Activated B cell treated with CpG ODN at 0.5 μM for 24 hours (primary cell): ENCODE measurements around the gene PWWP2B. TPM values are rescaled to one million over a fixed set of nuclear protein-coding genes. Genes with fewer than 3 reads are reported as not detected.

Experiments
- ATAC-seq: fragments of 200-7000 bp; cut with Tn5 transposase; one replicate; pipeline ENCODE4 v1.10.0; 2021; ENCODE audit warnings: low read depth, mild to moderate bottlenecking, moderate library complexity
- CTCF ChIA-PET: fragments of 350-600 bp; sonication (Branson Sonifier 250); formaldehyde crosslinking; loops from one replicate; lab custom pipeline; 2021; ENCODE audit warnings: antibody characterized with exemption; lab: Charles Lee
- POLR2A ChIA-PET: fragments of 350-600 bp; sonication (Branson Sonifier 250); formaldehyde crosslinking; loops from one replicate; lab custom pipeline; 2021; ENCODE audit warnings: antibody characterized with exemption; lab: Charles Lee
- DNase-seq: peaks from one replicate; pipeline ENCODE4 v3.0.0; 2022
- H3K27ac Mint-ChIP-seq: one replicate; pipeline ENCODE4 v1.8.0; 2020; ENCODE audit warnings: mixed read lengths
- H3K27me3 Mint-ChIP-seq: one replicate; pipeline ENCODE4 v1.8.0; 2021; ENCODE audit warnings: mixed read lengths
- H3K36me3 Mint-ChIP-seq: one replicate; pipeline ENCODE4 v1.8.0; 2021; ENCODE audit warnings: low read depth, mixed read lengths
- H3K4me1 Mint-ChIP-seq: one replicate; pipeline ENCODE4 v1.8.0; 2021; ENCODE audit warnings: mixed read lengths
- H3K4me3 Mint-ChIP-seq: one replicate; pipeline ENCODE4 v1.8.0; 2020; ENCODE audit warnings: mild to moderate bottlenecking, mixed read lengths
- H3K9me3 Mint-ChIP-seq: one replicate; pipeline ENCODE4 v1.8.0; 2020; ENCODE audit warnings: mixed read lengths
- CTCF ChIP-seq: fragments of 200-600 bp; IDR thresholded peaks from one replicate; pipeline ENCODE4 v1.8.0; 2022; ENCODE audit warnings: antibody characterized with exemption, mild to moderate bottlenecking
- intact Hi-C: fragments of 100-400 bp; cut with micrococcal nuclease; formaldehyde crosslinking; loops from one replicate; pipeline ENCODE4 v1.15.1; 2024
- total RNA-seq: library from RNA; stranded (reverse); gene quantifications from 2 replicates; pipeline ENCODE4 v1.2.3, GENCODE V29; 2022

PWWP2B gene
- total RNA-seq, 1 donor from 2014 or later = 13.4 TPM

- intact Hi-C loops = no loop called here
- no peaks in the 10 kb centered on the region for H3K9me3 Mint-ChIP-seq
- H3K27me3 Mint-ChIP-seq = peaks cover 7% of the 10 kb centered on the region
- H3K4me1 Mint-ChIP-seq = peaks cover 3% of the 10 kb centered on the region
- ATAC-seq (no peak), DNase-seq (no peak)
- H3K36me3 Mint-ChIP-seq = no peaks in the 10 kb centered on the region
- CTCF ChIA-PET = no interaction called here
- no peak overlapping the region for H3K27ac Mint-ChIP-seq
- TF ChIP-seq CTCF = no peak
- POLR2A ChIA-PET = no interaction called here
- no peak overlapping the region for H3K4me3 Mint-ChIP-seq
These were observed 69.0 kb downstream of the PWWP2B start for GRCh38 chr10:132465889-132466519.

DNA sequence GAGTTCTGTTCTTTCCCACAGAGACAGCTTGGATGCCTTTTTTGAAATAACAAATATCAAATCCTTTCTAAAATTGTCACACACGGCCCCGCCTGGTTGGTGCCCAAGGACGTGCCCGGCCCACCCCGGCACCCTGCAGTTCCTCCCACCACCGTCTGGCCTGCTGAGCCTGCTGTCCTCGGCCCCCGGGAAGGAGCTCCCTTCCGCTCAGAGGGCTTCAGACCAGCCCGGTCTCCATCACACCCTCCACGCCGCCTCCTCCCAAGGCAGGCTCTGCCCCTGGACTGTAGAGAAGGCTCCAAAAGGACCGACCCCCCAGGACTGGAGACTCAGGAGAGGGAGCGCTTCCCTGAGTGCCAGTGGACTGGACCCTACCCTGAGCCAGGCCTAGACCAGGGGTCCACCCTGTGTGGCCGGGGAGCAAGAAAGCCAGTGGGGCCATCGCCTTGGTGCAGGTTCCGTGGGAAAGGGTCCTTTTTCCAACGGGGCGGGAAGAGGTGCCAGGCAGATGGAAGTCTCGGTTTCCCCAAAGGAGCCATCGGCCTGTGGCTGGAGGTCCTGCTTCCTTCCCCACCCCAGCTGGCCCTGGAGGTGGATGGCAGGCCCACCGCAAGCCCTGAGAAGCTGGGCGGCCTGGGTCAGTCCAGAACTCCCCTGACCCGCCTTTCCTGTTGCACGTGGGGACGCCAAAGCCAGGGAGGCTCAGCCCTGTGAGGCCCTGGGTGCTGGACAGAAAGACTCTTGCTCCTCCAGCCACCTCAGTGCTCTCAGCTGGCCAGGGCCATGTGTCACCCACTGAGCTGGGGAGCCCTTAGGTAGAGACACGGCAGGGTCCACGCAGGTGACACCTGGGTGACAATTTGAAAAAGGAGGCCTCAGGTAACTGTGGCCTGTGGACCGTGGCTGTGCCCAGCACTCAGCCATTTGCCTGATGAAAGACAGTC lies 69.8 kb downstream of the PWWP2B start:
- peaks cover 3% of the 10 kb centered on the region for H3K4me1 Mint-ChIP-seq
- no peak for TF ChIP-seq CTCF
- no peak overlapping the region for H3K4me3 Mint-ChIP-seq
- DNase-seq = no peak
- H3K9me3 Mint-ChIP-seq = peaks cover 3% of the 10 kb centered on the region
- no peaks in the 10 kb centered on the region for H3K36me3 Mint-ChIP-seq
- intact Hi-C loops = no loop called here
- peaks cover 8% of the 10 kb centered on the region for H3K27me3 Mint-ChIP-seq
- POLR2A ChIA-PET = no interaction called here
- no peak overlapping the region for H3K27ac Mint-ChIP-seq
- ATAC-seq = no peak
- CTCF ChIA-PET = no interaction called here

Other genes starting within 250 kb of the PWWP2B start
- gene DPYSL4, start 210.3 kb upstream of the PWWP2B start, total RNA-seq = 0.53 and 0.78 TPM in 2 replicates
- 11.0 and 13.8 TPM in 2 replicates for gene STK32C, start 89.2 kb upstream of the PWWP2B start, total RNA-seq
- 9.1 and 15.2 TPM in 2 replicates for gene LRRC27, start 65.0 kb upstream of the PWWP2B start, total RNA-seq
- 20.5 and 24.9 TPM in 2 replicates for gene INPP5A, start 140.6 kb downstream of the PWWP2B start, total RNA-seq